GM23338 (cell line): ENCODE measurements around the gene ARID1B. TPM values are rescaled to one million over a fixed set of nuclear protein-coding genes. Genes with fewer than 3 reads are reported as not detected.

ENCODE experiments used
- ATAC-seq: fragments of 200-7000 bp; cut with Tn5 transposase; 3 replicates; pipeline ENCODE4 v1.9.1; 2020
- DNase-seq: peaks from one replicate; pipeline ENCODE4 v3.0.0-alpha.2; 2015; ENCODE audit warnings: low spot score
- H2AFZ ChIP-seq: fragments of 200-600 bp; sonication (generic); 2 replicates; pipeline ENCODE4 v1.8.0; 2016; ENCODE audit warnings: antibody characterized with exemption, mild to moderate bottlenecking, moderate library complexity
- H3F3A ChIP-seq: fragments of 200-600 bp; sonication (generic); replicated peaks from 2 replicates; pipeline ENCODE4 v1.8.0; 2017; ENCODE audit warnings: antibody characterized with exemption, mixed run types, low read depth
- H3K27ac ChIP-seq: fragments of 200-600 bp; sonication (generic); 2 replicates; pipeline ENCODE4 v1.6.1; 2016; ENCODE audit warnings: low read depth
- H3K27me3 ChIP-seq: fragments of 200-600 bp; sonication (generic); 2 replicates; pipeline ENCODE4 v1.8.0; 2016; ENCODE audit warnings: mild to moderate bottlenecking, mixed run types, moderate library complexity; ENCODE audit not compliant: insufficient read depth
- H3K36me3 ChIP-seq: fragments of 200-600 bp; sonication (generic); 2 replicates; pipeline ENCODE4 v1.8.0; 2016; ENCODE audit warnings: mild to moderate bottlenecking; ENCODE audit not compliant: insufficient read depth
- H3K4me1 ChIP-seq: fragments of 200-600 bp; sonication (generic); 2 replicates; pipeline ENCODE4 v1.8.0; 2016; ENCODE audit warnings: mild to moderate bottlenecking, moderate library complexity; ENCODE audit not compliant: insufficient read depth
- H3K4me2 ChIP-seq: fragments of 200-600 bp; sonication (generic); 2 replicates; pipeline ENCODE4 v1.7.1; 2017; ENCODE audit warnings: mixed run types
- H3K4me3 ChIP-seq: fragments of 200-600 bp; sonication (generic); 2 replicates; pipeline ENCODE4 v1.6.1; 2016; ENCODE audit warnings: mixed run types
- H3K79me2 ChIP-seq: fragments of 200-600 bp; sonication (generic); replicated peaks from 2 replicates; pipeline ENCODE4 v1.8.0; 2017; ENCODE audit warnings: mild to moderate bottlenecking; ENCODE audit not compliant: insufficient read depth
- H3K9me2 ChIP-seq: fragments of 200-600 bp; sonication (generic); 2 replicates; pipeline ENCODE4 v1.8.0; 2017; ENCODE audit not compliant: insufficient read depth
- H4K20me1 ChIP-seq: fragments of 200-600 bp; sonication (generic); replicated peaks from 2 replicates; pipeline ENCODE4 v1.8.0; 2017; ENCODE audit warnings: mild to moderate bottlenecking; ENCODE audit not compliant: insufficient read depth
- H3K27ac Mint-ChIP-seq: 2 replicates; pipeline ENCODE4 v1.8.0; 2020; ENCODE audit warnings: inconsistent platforms, mild to moderate bottlenecking, moderate library complexity, mixed read lengths
- H3K27me3 Mint-ChIP-seq: 3 replicates; pipeline ENCODE4 v1.8.0; 2022; ENCODE audit warnings: low read depth, mild to moderate bottlenecking, moderate library complexity, mixed read lengths, inconsistent platforms; ENCODE audit not compliant: insufficient read depth, poor library complexity
- H3K36me3 Mint-ChIP-seq: 3 replicates; pipeline ENCODE4 v1.8.0; 2021; ENCODE audit warnings: low read depth, mild to moderate bottlenecking, inconsistent platforms, moderate library complexity, mixed read lengths
- H3K4me1 Mint-ChIP-seq: 3 replicates; pipeline ENCODE4 v1.8.0; 2020; ENCODE audit warnings: mild to moderate bottlenecking, inconsistent platforms, mixed read lengths
- H3K4me3 Mint-ChIP-seq: 3 replicates; pipeline ENCODE4 v1.8.0; 2021; ENCODE audit warnings: moderate library complexity, mild to moderate bottlenecking, inconsistent platforms, mixed read lengths
- H3K9me3 Mint-ChIP-seq: 3 replicates; pipeline ENCODE4 v1.8.0; 2020; ENCODE audit warnings: moderate library complexity, mild to moderate bottlenecking, inconsistent platforms, mixed read lengths
- CREB1 ChIP-seq: fragments of 250-450 bp; sonication (Bioruptor Pico); IDR thresholded peaks from 2 replicates; pipeline ENCODE4 v1.5.0; 2020; ENCODE audit warnings: low read depth, mild to moderate bottlenecking, moderate library complexity
- EZH2phosphoT487 ChIP-seq: fragments of 200-600 bp; sonication (generic); IDR thresholded peaks from one replicate; pipeline ENCODE4 v1.8.1; 2018; ENCODE audit warnings: antibody characterized with exemption; ENCODE audit not compliant: unreplicated experiment
- REST ChIP-seq: IDR thresholded peaks from one replicate; pipeline ENCODE4 v1.6.1; 2018; ENCODE audit warnings: antibody characterized with exemption; ENCODE audit not compliant: unreplicated experiment
- ZNF331 ChIP-seq: fragments of 250-450 bp; sonication (Bioruptor Pico); IDR thresholded peaks from 2 replicates; pipeline ENCODE4 v1.5.0; 2020; ENCODE audit warnings: low read depth, mild to moderate bottlenecking, moderate library complexity
- ZNF462 ChIP-seq: fragments of 250-450 bp; sonication (Bioruptor Pico); IDR thresholded peaks from 2 replicates; pipeline ENCODE4 v1.5.0; 2020; ENCODE audit warnings: mild to moderate bottlenecking, moderate library complexity
- polyA plus RNA-seq: library from polyadenylated mRNA; unstranded; fragments of >200 nt; fragmentation: Nextera tagmentation; extraction: Ambion mirVana; gene quantifications from 2 replicates; pipeline ENCODE4 v1.2.1, GENCODE V29; 2016
- total RNA-seq: library from RNA; depleted of rRNA; stranded (reverse); fragments of >200 nt; shearing (Covaris generic); gene quantifications from 2 replicates; pipeline ENCODE4 v1.2.3, GENCODE V29; 2014

Gene ARID1B
- total and polyA plus RNA-seq, 2 experiments from 2014 or later = 59.3 to 72.2 TPM

GRCh38 chr6:156782691-156783320 lies 5.6 kb downstream of the ARID1B start:
- H3K27ac Mint-ChIP-seq = peak overlapping the region; percentile 12
- H3K27me3 Mint-ChIP-seq = peaks cover 10% of the 10 kb centered on the region
- Histone ChIP-seq H3K27me3 (no peaks in the 10 kb centered on the region), H3K36me3 (no peaks in the 10 kb centered on the region), H3K27ac (no peak overlapping the region), H3K4me3 (peak overlapping the region; percentile 73), H2AFZ (no peak overlapping the region), H4K20me1 (peaks cover 5% of the 10 kb centered on the region), H3K4me2 (peak overlapping the region; percentile 89), H3K9me2 (no peaks in the 10 kb centered on the region), H3F3A (no peaks in the 10 kb centered on the region), H3K79me2 (peaks cover 81% of the 10 kb centered on the region), H3K4me1 (peaks cover 49% of the 10 kb centered on the region)
- ATAC-seq (no peak), DNase-seq (no peak)
- peak overlapping the region; percentile 95 for H3K4me3 Mint-ChIP-seq
- H3K36me3 Mint-ChIP-seq = peaks cover 7% of the 10 kb centered on the region; the same call in 2 of the 3 replicates
- H3K9me3 Mint-ChIP-seq = no peaks in the 10 kb centered on the region
- H3K4me1 Mint-ChIP-seq = peaks cover 66% of the 10 kb centered on the region
- TF ChIP-seq CREB1 (no peak), ZNF462 (no peak), REST (no peak), ZNF331 (CRISPR knock-in tag) (no peak), EZH2phosphoT487 (no peak)
